Left ventricle myocardium inferior (tissue), 1 donor: ENCODE results near the gene AUTS2. TPM values are rescaled to one million over a fixed set of nuclear protein-coding genes. Genes with fewer than 3 reads are reported as not detected.

Experiments
- DNase-seq: peaks from one replicate; pipeline ENCODE4 v3.0.0-alpha.2; 2020
- H3K27ac ChIP-seq: fragments of 200-600 bp; replicated peaks from 2 replicates; pipeline ENCODE4 v1.8.0; 2021
- H3K27me3 ChIP-seq: fragments of 200-600 bp; 2 replicates; pipeline ENCODE4 v1.8.0; 2021; ENCODE audit warnings: low read depth
- H3K36me3 ChIP-seq: fragments of 200-600 bp; 2 replicates; pipeline ENCODE4 v1.8.0; 2021
- H3K4me1 ChIP-seq: fragments of 200-600 bp; 2 replicates; pipeline ENCODE4 v1.8.0; 2021
- H3K4me3 ChIP-seq: fragments of 200-600 bp; 2 replicates; pipeline ENCODE4 v1.8.0; 2021; ENCODE audit warnings: mild to moderate bottlenecking, moderate library complexity
- H3K9me3 ChIP-seq: fragments of 200-600 bp; replicated peaks from 2 replicates; pipeline ENCODE4 v1.8.0; 2021
- intact Hi-C: fragments of 100-400 bp; cut with micrococcal nuclease; formaldehyde crosslinking; loops from one replicate; pipeline ENCODE4 v1.11.0; 2022
- total RNA-seq: library from RNA; stranded (reverse); fragmentation: NEBNext Ultra II Directional; extraction: Animal tissue kit (Norgen Biotek cat#: 25700); gene quantifications from one replicate; pipeline ENCODE4 v1.2.1, GENCODE V29; 2021
- TF ChIP-seq, protein P1 (sequence below): fragments of 200-600 bp; IDR thresholded peaks from 2 replicates; pipeline ENCODE4 v1.8.0; 2021; ENCODE audit warnings: antibody characterized with exemption, mild to moderate bottlenecking, borderline replicate concordance
- donor health status: DM: no; HTN: yes; CAD: no; lungs with severe emphysema.

Gene AUTS2
- total RNA-seq, 1 donor from 2014 or later = 10.5 TPM

DNA sequence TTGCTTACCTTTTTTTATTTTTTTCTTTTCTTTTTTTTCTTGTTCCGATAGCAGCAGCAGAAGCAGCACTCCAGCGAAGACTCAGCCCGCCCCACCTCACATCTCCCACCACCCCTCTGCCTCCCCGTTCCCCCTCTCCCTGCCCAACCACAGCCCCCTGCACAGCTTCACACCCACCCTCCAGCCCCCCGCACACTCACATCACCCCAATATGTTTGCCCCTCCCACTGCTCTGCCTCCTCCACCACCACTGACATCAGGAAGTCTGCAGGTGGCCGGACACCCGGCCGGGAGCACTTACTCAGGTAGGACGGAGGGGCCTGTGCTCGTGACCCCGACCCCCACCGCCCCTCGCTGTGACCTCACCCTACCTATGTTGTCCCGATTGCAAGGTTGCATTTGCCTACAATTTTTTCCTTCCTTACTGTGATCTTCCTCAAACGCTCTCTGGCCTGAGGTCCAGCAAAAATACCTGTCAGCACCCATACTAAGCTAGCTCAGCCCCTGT, 1166.5 kb downstream of the AUTS2 start:
- Histone ChIP-seq H3K36me3 (peaks cover 27% of the 10 kb centered on the region), H3K4me3 (no peak overlapping the region), H3K9me3 (no peaks in the 10 kb centered on the region), H3K4me1 (no peaks in the 10 kb centered on the region), H3K27ac (no peak overlapping the region), H3K27me3 (no peaks in the 10 kb centered on the region)
- TF ChIP-seq, protein P1, sequence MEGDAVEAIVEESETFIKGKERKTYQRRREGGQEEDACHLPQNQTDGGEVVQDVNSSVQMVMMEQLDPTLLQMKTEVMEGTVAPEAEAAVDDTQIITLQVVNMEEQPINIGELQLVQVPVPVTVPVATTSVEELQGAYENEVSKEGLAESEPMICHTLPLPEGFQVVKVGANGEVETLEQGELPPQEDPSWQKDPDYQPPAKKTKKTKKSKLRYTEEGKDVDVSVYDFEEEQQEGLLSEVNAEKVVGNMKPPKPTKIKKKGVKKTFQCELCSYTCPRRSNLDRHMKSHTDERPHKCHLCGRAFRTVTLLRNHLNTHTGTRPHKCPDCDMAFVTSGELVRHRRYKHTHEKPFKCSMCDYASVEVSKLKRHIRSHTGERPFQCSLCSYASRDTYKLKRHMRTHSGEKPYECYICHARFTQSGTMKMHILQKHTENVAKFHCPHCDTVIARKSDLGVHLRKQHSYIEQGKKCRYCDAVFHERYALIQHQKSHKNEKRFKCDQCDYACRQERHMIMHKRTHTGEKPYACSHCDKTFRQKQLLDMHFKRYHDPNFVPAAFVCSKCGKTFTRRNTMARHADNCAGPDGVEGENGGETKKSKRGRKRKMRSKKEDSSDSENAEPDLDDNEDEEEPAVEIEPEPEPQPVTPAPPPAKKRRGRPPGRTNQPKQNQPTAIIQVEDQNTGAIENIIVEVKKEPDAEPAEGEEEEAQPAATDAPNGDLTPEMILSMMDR = no peak
- intact Hi-C loops = no loop called here
- no peak for DNase-seq

GRCh38 chr7:70765651-70766050, 1167.4 kb downstream of the AUTS2 start:
- intact Hi-C loops = no loop called here

DNA sequence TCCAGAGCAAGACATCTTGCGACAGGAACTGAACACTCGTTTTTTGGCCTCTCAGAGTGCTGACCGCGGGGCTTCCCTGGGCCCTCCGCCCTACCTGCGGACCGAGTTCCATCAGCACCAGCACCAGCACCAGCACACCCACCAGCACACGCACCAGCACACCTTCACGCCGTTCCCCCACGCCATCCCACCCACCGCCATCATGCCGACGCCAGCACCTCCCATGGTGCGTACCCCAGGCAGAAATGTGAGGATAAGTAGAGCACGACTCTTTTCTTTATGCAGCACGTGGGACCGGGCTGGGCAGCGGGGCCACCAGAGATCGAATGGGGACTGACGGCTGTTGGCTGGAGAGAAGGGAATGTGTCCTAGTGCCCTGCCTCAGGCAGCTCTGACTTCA, 1167.8 kb downstream of the AUTS2 start:
- peaks cover 32% of the 10 kb centered on the region for H3K36me3 ChIP-seq
- no peak overlapping the region for H3K27ac ChIP-seq
- DNase-seq = no peak
- intact Hi-C loops = no loop called here
- no peaks in the 10 kb centered on the region for H3K27me3 ChIP-seq
- no peak overlapping the region for H3K4me3 ChIP-seq
- no peaks in the 10 kb centered on the region for H3K4me1 ChIP-seq
- TF ChIP-seq, protein P1 = no peak
- no peaks in the 10 kb centered on the region for H3K9me3 ChIP-seq

More at GRCh38 chr7:70765651-70766050, 1167.4 kb downstream of the AUTS2 start:
- DNase-seq = no peak
- Histone ChIP-seq H3K9me3 (no peaks in the 10 kb centered on the region), H3K36me3 (peaks cover 30% of the 10 kb centered on the region), H3K27me3 (no peaks in the 10 kb centered on the region), H3K4me3 (no peak overlapping the region), H3K27ac (no peak overlapping the region), H3K4me1 (no peaks in the 10 kb centered on the region)
- TF ChIP-seq, protein P1 = no peak

DNA sequence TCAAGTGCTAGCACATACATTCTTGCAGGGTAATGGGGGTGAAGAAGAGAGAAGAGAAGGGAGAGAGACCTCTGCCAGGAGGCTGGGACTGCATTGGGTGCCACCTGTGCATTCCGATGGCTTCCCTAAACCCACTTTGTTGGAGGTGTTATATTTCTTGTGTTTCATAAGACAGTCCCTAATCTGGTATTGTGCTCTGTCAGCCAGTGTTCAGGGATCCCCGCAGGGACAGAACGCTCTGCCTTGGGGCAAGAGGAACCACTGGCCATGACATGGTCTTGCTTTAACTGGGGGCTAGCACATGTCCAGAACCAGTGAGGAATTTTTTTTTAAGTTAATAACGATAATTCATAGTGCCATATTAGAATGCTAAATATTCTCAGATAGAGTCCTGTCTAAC, 1168.4 kb downstream of the AUTS2 start:
- TF ChIP-seq, protein P1 = no peak
- Histone ChIP-seq H3K4me3 (no peak overlapping the region), H3K9me3 (no peaks in the 10 kb centered on the region), H3K27me3 (no peaks in the 10 kb centered on the region), H3K27ac (no peak overlapping the region), H3K36me3 (peaks cover 38% of the 10 kb centered on the region), H3K4me1 (no peaks in the 10 kb centered on the region)
- no peak for DNase-seq
- intact Hi-C loops = no loop called here

GRCh38 chr7:70770154-70770553, 1171.9 kb downstream of the AUTS2 start:
- Histone ChIP-seq H3K9me3 (no peaks in the 10 kb centered on the region), H3K4me3 (no peak overlapping the region), H3K36me3 (peaks cover 52% of the 10 kb centered on the region), H3K27ac (no peak overlapping the region), H3K4me1 (no peaks in the 10 kb centered on the region), H3K27me3 (no peaks in the 10 kb centered on the region)
- DNase-seq = no peak
- TF ChIP-seq, protein P1 = no peak
- intact Hi-C loops = no loop called here
